KOPT-K1 (cell line): ENCODE results near the gene ADGRF3.
"Not testable (repeated sequence)": the region's sequence is repeated elsewhere in the genome, so short reads cannot be mapped to it uniquely, and the experiment has no call there.

Experiments
- H3K27ac ChIP-seq: fragments of 200-600 bp; sonication (generic); 2 replicates; pipeline ENCODE4 v1.5.1; 2016; ENCODE audit warnings: antibody characterized with exemption, mild to moderate bottlenecking, low read depth, low read length; ENCODE audit not compliant: poor library complexity, severe bottlenecking
- H3K36me3 ChIP-seq: fragments of 200-600 bp; sonication (generic); 2 replicates; pipeline ENCODE4 v1.5.1; 2017; ENCODE audit warnings: antibody characterized with exemption, mild to moderate bottlenecking, low read length, moderate library complexity; ENCODE audit not compliant: insufficient read depth
- H3K9me3 ChIP-seq: fragments of 200-600 bp; sonication (generic); 2 replicates; pipeline ENCODE4 v1.5.1; 2017; ENCODE audit warnings: antibody characterized with exemption, low read length, mild to moderate bottlenecking; ENCODE audit not compliant: insufficient read depth, poor library complexity, severe bottlenecking

ADGRF3 gene

GRCh38 chr2:26346454-26347053 lies at the start of gene ADGRF3:
ADGRF3 (minus strand) TSS chr2:26346789; CDS start chr2:26346234, 555 bp downstream.
- Histone ChIP-seq H3K9me3 (no peaks in the 10 kb centered on the region), H3K27ac (peak within 1 kb of the TSS; percentile 84), H3K36me3 (peaks cover 28% of the 10 kb centered on the region)

- no peaks in the 10 kb centered on the region for H3K9me3 ChIP-seq
- H3K27ac ChIP-seq: no peak overlapping the region
- peaks cover 46% of the 10 kb centered on the region for H3K36me3 ChIP-seq
These were observed 48.8 kb upstream of the ADGRF3 start for GRCh38 chr2:26395394-26395793.

GRCh38 chr2:26394694-26395093 lies 48.1 kb upstream of the ADGRF3 start:
- Histone ChIP-seq H3K27ac (no peak overlapping the region), H3K36me3 (peaks cover 52% of the 10 kb centered on the region), H3K9me3 (no peaks in the 10 kb centered on the region)

- no peak overlapping the region for H3K27ac ChIP-seq
- H3K36me3 ChIP-seq: peaks cover 100% of the 10 kb centered on the region
- no peaks in the 10 kb centered on the region for H3K9me3 ChIP-seq
These were observed 40.6 kb upstream of the ADGRF3 start for GRCh38 chr2:26387189-26387588.

GRCh38 chr2:26384597-26384996 lies 38.0 kb upstream of the ADGRF3 start:
- Histone ChIP-seq H3K36me3 (peaks cover 99% of the 10 kb centered on the region), H3K9me3 (no peaks in the 10 kb centered on the region), H3K27ac (no peak overlapping the region)

- H3K36me3 ChIP-seq: peaks cover 99% of the 10 kb centered on the region
- H3K27ac ChIP-seq: no peak overlapping the region
- no peaks in the 10 kb centered on the region for H3K9me3 ChIP-seq
These were observed 37.6 kb upstream of the ADGRF3 start for GRCh38 chr2:26384183-26384582.

- no peak overlapping the region for H3K27ac ChIP-seq
- H3K36me3 ChIP-seq: peaks cover 99% of the 10 kb centered on the region
- H3K9me3 ChIP-seq: no peaks in the 10 kb centered on the region
These were observed 36.0 kb upstream of the ADGRF3 start for GRCh38 chr2:26382564-26382963.

GRCh38 chr2:26380281-26380680 lies 33.7 kb upstream of the ADGRF3 start:
- Histone ChIP-seq H3K9me3 (no peaks in the 10 kb centered on the region), H3K27ac (no peak overlapping the region), H3K36me3 (peaks cover 99% of the 10 kb centered on the region)

GRCh38 chr2:26376799-26377198 lies 30.2 kb upstream of the ADGRF3 start:
- Histone ChIP-seq H3K9me3 (no peaks in the 10 kb centered on the region), H3K36me3 (peaks cover 98% of the 10 kb centered on the region), H3K27ac (no peak overlapping the region)

GRCh38 chr2:26370909-26371308 lies 24.3 kb upstream of the ADGRF3 start:
- not testable (repeated sequence) for H3K9me3 ChIP-seq, H3K27ac ChIP-seq
- H3K36me3 ChIP-seq: peaks cover 83% of the 10 kb centered on the region

- not testable (repeated sequence) for H3K27ac ChIP-seq, H3K9me3 ChIP-seq
- peaks cover 81% of the 10 kb centered on the region for H3K36me3 ChIP-seq
These were observed 23.1 kb upstream of the ADGRF3 start for GRCh38 chr2:26369664-26370063.

GRCh38 chr2:26366957-26367356 lies 20.4 kb upstream of the ADGRF3 start:
- H3K9me3 ChIP-seq: no peaks in the 10 kb centered on the region
- H3K27ac ChIP-seq: no peak overlapping the region
- peaks cover 60% of the 10 kb centered on the region for H3K36me3 ChIP-seq

GRCh38 chr2:26364669-26365068 lies 18.1 kb upstream of the ADGRF3 start:
- Histone ChIP-seq H3K36me3 (peaks cover 66% of the 10 kb centered on the region), H3K27ac (no peak overlapping the region), H3K9me3 (no peaks in the 10 kb centered on the region)

- Histone ChIP-seq H3K36me3 (peaks cover 61% of the 10 kb centered on the region), H3K9me3 (no peaks in the 10 kb centered on the region), H3K27ac (no peak overlapping the region)
These were observed 17.4 kb upstream of the ADGRF3 start for GRCh38 chr2:26363958-26364357.

GRCh38 chr2:26363323-26363722 lies 16.7 kb upstream of the ADGRF3 start:
- Histone ChIP-seq H3K36me3 (peaks cover 61% of the 10 kb centered on the region), H3K27ac (no peak overlapping the region), H3K9me3 (no peaks in the 10 kb centered on the region)

- no peak overlapping the region for H3K27ac ChIP-seq
- peaks cover 60% of the 10 kb centered on the region for H3K36me3 ChIP-seq
- no peaks in the 10 kb centered on the region for H3K9me3 ChIP-seq
These were observed 13.4 kb upstream of the ADGRF3 start for GRCh38 chr2:26359886-26360473.
